ENCODE data around the gene CNNM4.

Gene CNNM4

GRCh38 chr2:96831679-96832078, 71.0 kb downstream of the CNNM4 start:
- no peak for DNase-seq

DNA sequence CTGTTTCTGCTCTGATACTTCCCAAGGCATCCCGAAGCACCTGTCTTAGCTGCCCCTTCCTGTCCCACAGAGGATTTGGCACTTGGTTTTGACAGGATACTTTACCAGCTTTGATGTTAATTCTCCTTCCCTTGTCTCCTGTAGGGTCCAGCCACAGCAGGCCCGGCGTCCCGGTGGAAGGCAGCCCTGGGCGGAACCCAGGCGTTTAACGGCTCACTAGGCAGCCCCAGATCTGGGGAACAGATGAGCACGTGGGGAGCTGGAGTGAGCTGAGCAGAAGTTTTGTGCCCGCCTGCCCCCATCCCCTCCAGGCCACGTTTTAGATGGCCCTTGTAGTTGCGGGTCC, 71.7 kb downstream of the CNNM4 start:
- no peak for DNase-seq

GRCh38 chr2:96832754-96833507, 72.2 kb downstream of the CNNM4 start:
- no peak for DNase-seq

DNA sequence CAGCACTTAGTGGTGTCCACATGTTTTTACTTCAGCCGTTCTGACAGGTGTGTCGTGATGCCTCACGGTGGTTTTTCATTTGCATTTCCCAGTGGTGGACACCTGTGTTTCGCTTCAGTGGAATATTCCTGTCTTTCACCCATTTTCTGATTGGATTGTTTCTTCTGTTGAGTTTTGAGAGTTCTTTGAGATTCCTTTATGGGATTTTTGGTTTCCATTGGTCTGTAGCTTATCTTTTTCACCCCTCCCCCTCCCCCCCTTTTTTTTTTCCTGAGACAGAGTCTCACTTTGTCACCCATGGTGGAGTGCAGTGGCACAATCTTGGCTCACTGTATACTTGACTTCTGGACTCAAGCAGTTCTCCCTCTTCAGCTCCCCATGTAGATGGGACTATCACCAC, 75.1 kb downstream of the CNNM4 start:
- no peak for DNase-seq

DNA sequence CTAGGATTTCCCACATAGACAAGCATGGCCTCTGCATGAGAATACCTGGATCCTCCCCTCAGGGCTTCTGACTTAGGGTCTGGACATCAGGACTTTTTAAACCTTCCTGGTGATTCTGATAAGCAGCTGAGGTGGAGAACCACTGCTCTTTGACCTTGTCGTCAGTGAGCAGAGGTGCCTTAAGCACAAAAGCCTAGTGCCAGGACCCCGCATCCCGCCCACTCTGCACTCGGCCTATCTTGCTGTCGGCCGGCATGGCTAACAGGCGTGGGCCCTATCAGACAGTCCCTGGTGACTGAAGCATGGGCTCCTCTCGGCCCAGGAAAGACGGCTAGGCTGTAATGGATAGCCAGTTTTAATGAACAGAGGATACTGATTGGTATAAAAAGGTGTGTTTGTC, 76.9 kb downstream of the CNNM4 start:
- no peak for DNase-seq

GRCh38 chr2:96838345-96839292, 77.9 kb downstream of the CNNM4 start:
- no peak for DNase-seq

GRCh38 chr2:96839293-96839874, 78.7 kb downstream of the CNNM4 start:
- no peak for DNase-seq

GRCh38 chr2:96839875-96840850, 79.5 kb downstream of the CNNM4 start:
- no peak for DNase-seq

DNA sequence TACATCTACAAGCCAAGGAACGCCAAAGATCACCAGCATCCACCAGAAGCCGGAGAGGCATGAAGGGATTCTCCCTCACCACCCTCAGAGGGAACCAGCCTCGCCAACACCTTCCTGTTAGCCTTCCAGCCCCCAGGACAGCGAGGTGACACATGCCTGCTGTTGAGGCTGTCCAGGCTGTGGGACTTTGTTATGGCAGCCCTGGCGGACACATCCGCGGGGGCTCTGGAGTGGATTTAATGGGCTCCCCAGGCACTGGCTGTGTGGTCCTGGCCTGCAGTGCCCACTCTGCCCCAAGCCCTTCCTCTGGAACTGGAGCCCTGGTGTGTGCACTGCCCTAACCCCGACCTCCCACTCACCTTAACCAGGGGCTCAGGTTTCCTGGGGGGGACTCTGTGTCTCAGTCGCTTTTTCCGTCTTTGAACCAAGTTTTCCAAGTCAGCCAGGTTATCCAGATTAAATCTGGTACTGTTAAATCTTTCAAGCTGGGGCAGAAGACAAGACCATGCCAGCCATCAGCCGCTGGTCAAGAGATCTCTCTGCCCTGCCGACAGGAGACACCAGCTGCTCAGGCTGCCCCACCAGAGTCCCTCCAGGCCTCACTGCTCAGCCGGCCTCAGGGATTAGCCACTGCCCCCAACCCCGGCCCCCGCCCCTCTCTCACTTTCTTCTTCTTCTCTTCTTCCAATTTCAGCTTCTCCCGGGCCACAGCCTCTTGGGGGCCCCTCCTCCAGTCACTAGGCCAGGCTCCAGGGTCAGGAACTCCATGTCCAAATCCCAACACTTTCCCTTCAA, 81.2 kb downstream of the CNNM4 start:
- no peak for DNase-seq

DNA sequence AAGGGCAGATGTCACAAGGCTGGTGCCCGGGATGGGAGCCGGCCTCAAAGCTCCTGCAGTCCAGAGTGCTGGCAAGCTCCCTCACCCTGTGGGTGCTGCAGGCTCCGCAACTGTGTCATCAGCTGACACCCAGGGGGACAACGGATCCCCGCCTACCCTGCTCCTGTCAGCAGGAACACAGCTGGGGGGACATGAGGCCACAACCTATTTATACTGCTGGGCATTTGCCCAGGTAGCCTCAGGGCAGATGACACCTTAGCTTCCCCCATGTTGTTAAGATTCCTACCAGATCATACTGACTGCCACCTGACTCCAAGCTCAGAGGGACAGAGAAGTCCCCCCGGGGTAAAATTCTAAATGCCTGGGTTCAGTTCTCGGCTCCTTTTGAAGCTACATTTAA, 81.9 kb downstream of the CNNM4 start:
- no peak for DNase-seq

DNA sequence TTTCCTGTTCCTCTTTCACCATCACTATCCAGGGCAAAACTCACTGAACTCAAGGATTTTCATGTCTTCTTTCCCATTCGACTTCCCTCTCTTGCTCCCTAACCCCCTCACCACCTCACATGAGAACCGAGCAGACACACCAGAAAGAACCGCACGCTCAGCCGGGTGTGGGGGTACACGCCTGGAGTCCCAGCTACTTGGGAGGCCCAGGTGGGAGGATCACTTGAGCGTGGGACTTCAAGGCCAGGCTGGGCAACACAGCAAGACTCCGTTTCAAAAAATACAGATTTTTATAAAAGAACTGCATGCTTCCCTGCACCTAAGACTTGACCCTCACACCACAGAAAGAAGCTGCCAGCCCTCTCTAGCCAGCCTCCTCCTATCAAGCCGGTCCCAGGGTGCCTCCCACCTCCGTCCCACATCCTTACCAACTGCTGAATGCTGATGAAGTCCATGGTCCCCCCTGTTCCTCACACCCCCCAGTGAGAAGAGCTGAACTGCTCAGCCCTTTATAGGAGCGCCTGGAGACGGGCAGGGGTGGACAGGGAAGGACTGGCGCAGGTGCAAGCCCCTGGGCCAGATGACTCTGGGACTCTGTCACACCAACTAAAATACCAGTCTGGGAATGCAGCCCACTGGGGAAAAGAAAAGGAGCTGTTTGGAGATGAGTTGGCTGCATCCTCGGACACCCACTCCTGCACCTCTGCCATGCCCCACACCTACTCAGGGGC, 83.0 kb downstream of the CNNM4 start, which contains the start of gene ANKRD23:
ANKRD23 (minus strand) TSS at position 484 of the 731 bp plus-strand sequence; CDS start at position 455, 29 bp downstream.
- no peak for DNase-seq

GRCh38 chr2:96844405-96844808, 83.7 kb downstream of the CNNM4 start:
- DNase-seq: no peak

GRCh38 chr2:96846825-96847224, 86.1 kb downstream of the CNNM4 start:
- no peak for DNase-seq

DNA sequence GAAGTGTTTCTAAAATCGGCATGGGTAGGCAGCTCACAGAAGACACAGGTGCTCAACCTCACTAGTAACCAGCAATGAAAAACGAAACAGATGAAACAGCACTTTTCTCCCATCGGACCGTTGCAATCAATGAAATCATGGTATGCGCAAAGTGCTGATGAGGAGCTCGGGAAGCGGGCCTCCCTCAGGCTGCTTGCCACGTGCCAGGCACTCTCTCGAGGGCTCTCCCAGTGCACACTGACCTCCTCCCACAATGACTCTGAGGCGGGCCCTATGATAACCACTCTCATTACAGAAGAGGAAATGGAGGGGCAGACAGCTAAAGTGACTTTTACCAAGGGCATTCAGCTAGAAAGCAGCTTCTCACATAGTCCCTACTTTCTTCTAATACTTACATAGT, 86.9 kb downstream of the CNNM4 start:
- DNase-seq: no peak

DNA sequence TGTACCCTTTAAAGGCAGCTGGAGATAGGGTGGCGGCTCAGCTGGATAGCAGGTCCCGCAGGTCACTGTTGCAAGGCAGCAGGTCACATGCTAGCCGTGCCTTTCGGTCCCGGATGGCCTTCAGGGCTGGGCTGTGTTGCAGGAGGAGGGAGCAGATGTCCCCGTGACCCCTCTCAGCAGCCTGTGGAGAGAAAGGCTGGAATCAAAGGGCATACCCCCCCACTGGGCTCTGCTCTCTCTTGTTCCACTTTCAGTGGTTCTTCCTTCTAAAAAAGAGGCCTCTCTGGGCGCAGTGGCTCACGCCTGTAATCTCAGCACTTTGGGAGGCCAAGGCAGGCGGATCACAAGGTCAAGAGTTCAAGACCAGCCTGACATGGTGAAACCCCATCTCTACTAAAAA, 87.6 kb downstream of the CNNM4 start:
- DNase-seq: no peak

- no peak for DNase-seq
Observed at GRCh38 chr2:96852667-96853066, 92.0 kb downstream of the CNNM4 start.

DNA sequence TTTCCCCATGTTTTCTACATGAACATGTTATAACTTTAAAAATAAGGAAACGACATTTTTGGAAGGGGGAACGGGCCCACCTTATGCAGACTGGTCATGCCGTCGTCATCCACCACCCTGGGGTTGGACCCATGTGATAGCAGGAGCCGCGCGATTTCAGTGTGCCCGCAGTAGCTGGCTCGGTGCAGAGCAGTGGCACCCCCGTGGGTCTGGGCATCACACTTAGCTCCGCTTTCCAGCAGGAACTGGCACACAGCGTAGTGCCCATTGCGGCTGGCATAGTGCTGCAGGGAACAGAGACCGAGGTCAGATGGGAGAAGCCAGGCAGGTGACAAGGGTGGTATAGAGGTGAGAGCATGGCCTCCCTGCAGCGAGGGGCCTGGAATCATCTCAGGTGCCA, 92.6 kb downstream of the CNNM4 start:
- no peak for DNase-seq

DNA sequence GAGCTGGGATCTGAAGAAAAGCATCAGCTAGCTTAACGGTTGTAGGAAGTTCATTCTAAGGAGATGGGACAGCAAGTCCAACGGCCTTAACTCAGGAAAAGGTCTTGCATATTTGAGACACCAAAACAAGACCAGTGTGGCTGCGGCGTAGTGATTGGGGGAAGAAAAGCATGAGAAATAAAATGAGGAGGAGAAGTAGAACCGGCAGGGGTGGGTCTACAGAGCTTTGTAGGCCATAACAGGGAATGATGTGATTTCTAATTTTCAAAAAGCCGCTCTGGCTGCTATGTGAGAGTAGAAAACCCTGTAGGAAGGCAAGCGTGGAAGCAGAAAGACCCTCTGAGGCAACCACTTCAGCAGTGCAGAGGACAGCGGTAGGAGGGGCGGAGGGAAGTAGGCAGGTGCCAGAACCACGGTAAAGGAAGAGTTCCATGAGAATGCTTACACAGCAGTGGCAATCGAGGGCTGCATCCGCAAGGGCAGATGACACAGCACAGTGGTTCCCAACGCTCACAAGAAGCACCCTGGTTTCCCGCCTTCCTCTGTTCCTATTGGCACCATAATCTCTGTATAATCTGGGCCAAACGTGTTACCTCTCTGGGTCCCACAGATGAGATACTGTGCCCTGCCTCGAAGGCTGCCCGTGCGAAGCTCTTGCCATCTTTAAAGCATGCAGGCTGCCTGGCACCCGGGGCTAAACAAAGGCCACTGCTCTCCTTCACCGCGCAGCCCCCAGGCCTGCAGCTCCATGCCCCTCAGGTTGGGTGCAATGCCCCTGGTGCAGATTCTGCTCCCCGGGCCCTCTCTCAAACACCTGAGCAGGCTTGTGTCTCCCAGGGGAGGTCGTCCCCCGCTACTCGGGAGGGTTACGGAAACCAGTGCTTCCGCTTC, 96.3 kb downstream of the CNNM4 start:
- DNase-seq: peak in 8 of 56 donors; percentile 43 to 69 (median 51)

Data from amygdala (tissue), 56 donors.